ENCODE data around the gene TAS2R38.

The TAS2R38 gene

DNA sequence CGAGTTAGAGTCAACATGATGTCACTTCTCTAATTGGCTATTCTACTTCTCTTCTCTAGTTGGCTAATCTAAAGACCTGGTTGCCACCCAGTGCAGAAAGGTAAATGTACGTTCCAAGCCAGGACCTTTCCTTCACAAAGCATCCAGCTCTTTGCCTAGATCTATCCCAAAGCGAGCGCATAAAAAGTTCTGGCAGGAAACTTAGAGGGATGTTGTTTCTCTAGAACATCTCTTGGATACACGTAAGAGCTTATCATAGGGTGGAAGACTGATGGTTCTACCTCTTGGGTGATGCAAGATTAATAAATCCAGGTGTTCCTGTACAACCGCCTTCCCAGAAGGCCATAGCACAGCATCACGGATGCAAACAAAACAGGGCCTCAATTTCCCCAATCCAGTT is at the start of gene TAS2R38:
Gene TAS2R38, minus strand, starts transcription at position 101 of the 400 bp plus-strand sequence. Its CDS starts 84 bp downstream, at position 17.
- DNase-seq (ENCODE audit: low spot score): no peak
- TF ChIP-seq, protein P1, sequence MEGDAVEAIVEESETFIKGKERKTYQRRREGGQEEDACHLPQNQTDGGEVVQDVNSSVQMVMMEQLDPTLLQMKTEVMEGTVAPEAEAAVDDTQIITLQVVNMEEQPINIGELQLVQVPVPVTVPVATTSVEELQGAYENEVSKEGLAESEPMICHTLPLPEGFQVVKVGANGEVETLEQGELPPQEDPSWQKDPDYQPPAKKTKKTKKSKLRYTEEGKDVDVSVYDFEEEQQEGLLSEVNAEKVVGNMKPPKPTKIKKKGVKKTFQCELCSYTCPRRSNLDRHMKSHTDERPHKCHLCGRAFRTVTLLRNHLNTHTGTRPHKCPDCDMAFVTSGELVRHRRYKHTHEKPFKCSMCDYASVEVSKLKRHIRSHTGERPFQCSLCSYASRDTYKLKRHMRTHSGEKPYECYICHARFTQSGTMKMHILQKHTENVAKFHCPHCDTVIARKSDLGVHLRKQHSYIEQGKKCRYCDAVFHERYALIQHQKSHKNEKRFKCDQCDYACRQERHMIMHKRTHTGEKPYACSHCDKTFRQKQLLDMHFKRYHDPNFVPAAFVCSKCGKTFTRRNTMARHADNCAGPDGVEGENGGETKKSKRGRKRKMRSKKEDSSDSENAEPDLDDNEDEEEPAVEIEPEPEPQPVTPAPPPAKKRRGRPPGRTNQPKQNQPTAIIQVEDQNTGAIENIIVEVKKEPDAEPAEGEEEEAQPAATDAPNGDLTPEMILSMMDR (IDR thresholded peaks at IDR 0.05; ENCODE audit: borderline replicate concordance, control extremely low read depth, extremely low read depth, insufficient read depth, missing control alignments): no peak
- in situ Hi-C loops (cut with MboI; ENCODE audit: low sequenced_read_pairs, unreplicated experiment): no loop called here

DNA sequence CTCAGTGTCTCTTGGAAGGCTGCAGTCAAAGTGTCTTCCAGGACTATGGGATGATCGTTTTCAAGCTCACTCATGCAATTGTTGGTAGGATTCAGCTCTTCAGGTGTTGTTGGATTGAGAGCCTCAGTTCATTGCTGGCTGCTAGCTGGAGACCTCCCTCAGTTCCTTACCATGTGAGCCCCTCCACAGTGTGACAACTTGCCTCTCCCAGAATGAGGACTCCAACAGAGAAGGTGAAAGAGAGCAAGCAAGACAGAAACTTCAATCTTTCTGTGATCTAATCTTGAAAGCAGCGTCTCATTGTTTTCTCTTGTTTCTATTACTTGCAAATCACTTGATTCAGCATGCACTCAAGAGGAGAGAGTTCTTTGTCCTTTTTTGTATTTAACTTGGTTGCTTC is 44.6 kb upstream of the TAS2R38 start:
- in situ Hi-C loops (cut with MboI; ENCODE audit: low sequenced_read_pairs, unreplicated experiment): no loop called here
- no peak for DNase-seq (ENCODE audit: low spot score)
- TF ChIP-seq, protein P1 (IDR thresholded peaks at IDR 0.05; ENCODE audit: borderline replicate concordance, control extremely low read depth, extremely low read depth, insufficient read depth, missing control alignments): no peak

DNA sequence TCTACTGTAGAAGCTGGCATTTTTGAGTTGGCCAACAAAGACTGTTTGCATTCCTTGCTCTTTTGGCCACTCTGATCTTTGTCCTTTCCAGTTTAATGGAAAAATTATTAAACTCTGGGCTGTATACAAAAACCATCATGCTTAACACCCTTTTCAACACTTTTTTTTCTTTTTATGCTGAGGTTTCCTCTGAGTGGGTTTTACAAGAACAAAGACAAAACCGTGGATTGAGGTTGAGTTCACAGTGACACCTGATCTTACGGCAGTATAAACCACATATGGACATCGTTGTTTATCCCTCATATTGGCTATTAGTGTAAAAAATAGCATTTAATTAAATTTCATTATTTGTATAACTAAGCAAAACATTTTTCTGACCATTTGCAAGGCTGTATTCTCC is 43.9 kb upstream of the TAS2R38 start:
- TF ChIP-seq, protein P1 (IDR thresholded peaks at IDR 0.05; ENCODE audit: borderline replicate concordance, control extremely low read depth, extremely low read depth, insufficient read depth, missing control alignments): no peak
- DNase-seq (ENCODE audit: low spot score): no peak
- in situ Hi-C loops (cut with MboI; ENCODE audit: low sequenced_read_pairs, unreplicated experiment): no loop called here

DNA sequence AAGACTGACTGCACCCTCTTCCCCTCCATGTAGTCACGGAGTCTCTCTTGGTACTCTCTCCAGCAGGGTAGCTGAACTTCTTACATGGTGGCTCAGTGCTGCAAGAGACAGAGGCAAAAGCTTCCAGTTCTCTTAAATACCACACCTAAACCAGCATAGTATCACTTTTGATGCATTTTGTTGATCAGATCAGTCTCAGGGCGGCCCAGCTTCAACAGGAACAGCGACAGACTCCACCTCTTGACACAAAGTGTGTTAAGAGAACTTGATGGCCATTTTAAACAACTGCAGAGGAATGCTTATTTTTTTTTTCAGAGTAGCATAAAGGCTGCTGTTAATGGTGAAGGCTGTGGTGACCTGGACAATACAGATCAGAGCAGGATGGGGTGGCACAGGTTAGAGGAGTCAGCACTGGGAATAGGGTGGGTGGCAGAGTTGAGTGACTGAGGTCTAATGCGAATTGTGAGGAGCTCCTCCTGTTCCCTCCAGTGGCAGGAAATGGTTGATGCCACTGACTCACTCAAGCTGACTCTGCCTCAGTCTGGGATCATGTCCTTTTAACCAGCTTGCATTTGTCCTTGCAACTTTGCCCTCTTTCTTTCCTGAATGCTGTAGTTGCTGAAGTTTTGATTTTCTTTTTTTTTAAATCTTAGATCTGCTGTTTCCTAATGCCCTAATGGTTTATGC is 39.4 kb upstream of the TAS2R38 start:
- in situ Hi-C loops (cut with MboI; ENCODE audit: low sequenced_read_pairs, unreplicated experiment): no loop called here

DNA sequence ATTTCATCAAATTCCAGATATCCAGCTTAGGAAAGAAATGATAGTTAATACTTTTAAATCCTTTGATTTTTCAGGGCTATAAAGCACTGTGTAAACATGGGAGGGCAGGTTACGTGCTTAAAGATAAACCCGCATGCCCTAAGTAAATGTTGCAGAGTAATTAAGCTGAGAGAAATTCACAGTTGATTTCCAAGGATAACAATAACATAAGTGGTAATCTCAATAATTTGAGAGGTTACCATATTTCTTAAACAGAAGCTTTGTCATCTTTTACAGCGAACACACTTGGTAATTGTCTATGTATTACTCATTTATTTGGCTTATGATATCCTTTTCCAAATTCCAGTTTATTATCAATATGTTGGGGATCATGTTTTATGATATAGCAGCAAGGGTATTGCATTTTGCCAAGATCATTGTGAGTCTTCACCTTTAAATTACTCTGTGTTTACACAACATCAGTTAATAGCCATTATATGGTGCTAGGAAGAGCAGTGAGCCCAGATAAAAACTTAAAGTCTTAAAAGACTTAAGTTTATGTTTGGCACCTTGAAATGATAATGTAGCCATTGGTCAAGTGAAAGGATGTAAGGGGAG is 37.5 kb upstream of the TAS2R38 start:
- no peak for DNase-seq (ENCODE audit: low spot score)
- TF ChIP-seq, protein P1 (IDR thresholded peaks at IDR 0.05; ENCODE audit: borderline replicate concordance, control extremely low read depth, extremely low read depth, insufficient read depth, missing control alignments): no peak
- in situ Hi-C loops (cut with MboI; ENCODE audit: low sequenced_read_pairs, unreplicated experiment): no loop called here

More for the DNA sequence above, 39.4 kb upstream of the TAS2R38 start:
- DNase-seq (ENCODE audit: low spot score): no peak
- TF ChIP-seq, protein P1 (IDR thresholded peaks at IDR 0.05; ENCODE audit: borderline replicate concordance, control extremely low read depth, extremely low read depth, insufficient read depth, missing control alignments): no peak

DNA sequence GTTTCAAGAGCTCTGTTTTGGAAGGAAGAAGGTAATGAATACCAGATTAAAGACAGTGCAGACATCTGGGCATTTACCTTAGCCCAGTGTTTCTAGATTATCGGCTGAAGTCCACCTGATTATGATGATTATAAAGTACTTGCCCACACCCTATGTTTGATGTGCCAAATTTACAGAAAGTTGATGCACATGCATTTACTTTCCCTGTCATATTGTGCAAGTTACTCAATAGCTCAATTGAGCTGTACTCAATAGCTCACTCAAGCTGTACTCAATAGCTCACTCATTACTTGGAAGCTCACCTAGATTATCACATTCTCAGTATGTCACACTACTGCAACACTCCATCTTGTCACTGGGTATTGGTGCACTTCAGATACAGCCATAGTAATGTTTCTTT is 35.6 kb upstream of the TAS2R38 start:
- DNase-seq (ENCODE audit: low spot score): no peak
- TF ChIP-seq, protein P1 (IDR thresholded peaks at IDR 0.05; ENCODE audit: borderline replicate concordance, control extremely low read depth, extremely low read depth, insufficient read depth, missing control alignments): no peak
- in situ Hi-C loops (cut with MboI; ENCODE audit: low sequenced_read_pairs, unreplicated experiment): no loop called here

Data from GM13976 (cell line).